ENCODE results near the gene PDE1C.

GRCh38 chr7:31783221-31783620 is 287.0 kb downstream of the PDE1C start:
- TF ChIP-seq CTCF (conservative IDR thresholded peaks at IDR 0.05; ENCODE audit: low read length): no peak
- no peak for TF ChIP-seq EZH2phosphoT487 (IDR thresholded peaks at IDR 0.05; ENCODE audit: borderline replicate concordance)
